NK-92 (cell line): Measurements from ENCODE around the gene DACT2.

Experiments
- DNase-seq: peaks from one replicate; lab custom pipeline; 2025; ENCODE audit not compliant: unreplicated experiment; lab: John Stamatoyannopoulos, UW

Gene DACT2

DNA sequence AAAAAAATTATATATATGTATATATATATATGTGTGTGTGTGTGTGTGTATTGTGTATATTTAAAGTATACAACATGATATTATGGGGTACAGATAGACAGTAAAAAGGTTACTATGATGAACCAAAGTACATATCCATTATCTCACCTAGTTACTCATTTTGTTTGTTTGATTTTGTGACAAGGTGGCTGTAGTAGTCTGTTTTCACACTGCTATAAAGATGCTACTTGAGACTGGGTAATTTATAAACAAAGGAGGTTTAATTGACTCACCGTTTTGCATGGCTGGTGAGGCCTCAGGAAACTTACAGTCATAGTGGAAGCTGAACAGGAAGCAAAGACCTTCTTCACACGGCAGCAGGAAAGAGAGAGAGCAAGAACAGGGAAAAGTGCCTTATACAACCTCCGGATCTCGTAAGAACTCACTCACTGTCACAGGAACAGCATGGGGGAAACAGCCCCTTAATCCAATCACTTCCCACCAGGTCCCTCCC lies 30.2 kb upstream of the DACT2 start:
- no peak for DNase-seq

DNA sequence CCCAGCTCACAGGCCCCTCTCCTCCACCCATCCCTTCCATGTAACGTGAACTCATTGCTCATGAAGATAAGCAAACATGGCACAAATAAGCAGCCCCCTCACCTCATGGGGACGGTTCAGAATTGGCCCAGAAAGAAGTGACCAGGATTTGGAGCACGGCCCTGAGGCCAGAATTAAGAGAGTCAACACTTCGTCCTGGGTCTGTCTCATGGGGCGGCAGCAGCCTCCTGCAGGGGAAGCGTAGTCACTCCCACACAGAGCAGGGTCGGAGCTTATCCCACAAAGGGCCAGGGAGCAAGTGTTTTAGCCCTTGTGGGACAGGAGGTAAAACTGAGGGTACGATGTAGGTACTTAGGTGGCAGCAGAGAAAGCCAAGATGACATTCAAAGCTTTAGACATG lies 28.6 kb upstream of the DACT2 start:
- DNase-seq: no peak

- DNase-seq: no peak
Measured at GRCh38 chr6:168347615-168348014, 28.0 kb upstream of the DACT2 start.

- no peak for DNase-seq
Measured at GRCh38 chr6:168347053-168347452, 27.5 kb upstream of the DACT2 start.

DNA sequence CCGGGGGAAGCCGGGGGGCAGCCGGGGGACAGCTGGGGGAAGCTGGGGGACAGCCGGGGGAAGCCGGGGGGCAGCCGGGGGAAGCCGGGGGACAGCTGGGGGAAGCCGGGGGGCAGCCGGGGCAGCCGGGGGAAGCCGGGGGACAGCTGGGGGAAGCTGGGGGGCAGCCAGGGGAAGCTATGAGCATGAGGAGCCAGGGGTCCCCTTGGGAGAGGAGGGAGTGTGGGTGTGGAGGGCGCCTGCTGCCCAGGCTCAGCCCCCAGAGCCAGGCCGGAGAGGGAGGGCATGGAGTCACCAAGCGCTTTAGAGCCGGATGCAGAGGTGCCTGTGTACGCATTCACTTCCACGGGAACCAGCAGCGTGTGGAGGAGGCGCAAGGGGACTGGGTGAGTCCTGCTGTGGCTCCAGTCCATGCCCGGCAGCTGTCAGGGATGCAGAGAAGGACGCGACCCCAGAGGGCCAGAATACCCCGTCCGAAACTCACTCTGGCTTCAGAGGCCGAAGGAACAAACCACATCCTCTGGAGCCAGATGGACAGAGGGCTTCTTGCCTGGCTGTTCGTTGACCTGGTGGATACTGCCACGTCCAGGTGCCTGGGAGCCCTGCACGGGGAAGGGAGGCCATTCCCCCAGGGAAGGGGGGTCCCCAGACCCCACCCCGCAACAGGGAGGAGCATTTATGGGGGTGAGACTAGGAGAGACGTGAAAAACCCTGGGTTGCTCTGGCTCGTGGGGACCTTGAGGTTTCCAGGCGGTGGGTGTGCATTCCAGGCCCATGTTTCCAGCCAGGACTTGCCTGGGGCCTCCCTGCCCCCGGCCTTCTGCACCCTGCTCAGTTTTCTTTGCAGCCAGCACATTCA lies 26.5 kb upstream of the DACT2 start:
- DNase-seq: no peak

- no peak for DNase-seq
Measured at GRCh38 chr6:168345266-168345665, 25.7 kb upstream of the DACT2 start.

- no peak for DNase-seq
Measured at GRCh38 chr6:168344338-168344737, 24.8 kb upstream of the DACT2 start.

- DNase-seq: no peak
Measured at GRCh38 chr6:168343239-168344150, 23.9 kb upstream of the DACT2 start.

DNA sequence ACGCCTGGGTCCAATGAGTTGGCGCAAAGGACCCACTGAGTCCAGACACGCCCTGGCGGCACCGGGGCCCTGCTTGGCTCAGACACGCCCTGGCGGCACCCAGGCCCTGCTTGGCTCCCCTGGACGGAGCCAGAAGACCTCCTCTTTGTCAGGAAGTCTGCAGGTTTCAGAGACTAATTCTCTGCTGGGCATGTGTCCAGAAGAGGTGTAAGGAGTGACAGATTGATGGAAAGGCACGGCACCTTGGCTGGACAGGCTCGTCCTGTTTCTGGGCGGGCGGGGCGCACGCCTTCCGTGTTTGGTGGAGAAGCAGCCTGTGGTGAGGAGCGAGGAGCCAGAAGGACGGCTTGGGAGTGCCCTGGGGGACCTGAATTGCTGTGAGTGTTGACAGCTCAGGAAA lies 23.1 kb upstream of the DACT2 start:
- DNase-seq: no peak

GRCh38 chr6:168341280-168341900 lies 21.8 kb upstream of the DACT2 start:
- no peak for DNase-seq

- DNase-seq: no peak
Measured at GRCh38 chr6:168340819-168341218, 21.2 kb upstream of the DACT2 start.

DNA sequence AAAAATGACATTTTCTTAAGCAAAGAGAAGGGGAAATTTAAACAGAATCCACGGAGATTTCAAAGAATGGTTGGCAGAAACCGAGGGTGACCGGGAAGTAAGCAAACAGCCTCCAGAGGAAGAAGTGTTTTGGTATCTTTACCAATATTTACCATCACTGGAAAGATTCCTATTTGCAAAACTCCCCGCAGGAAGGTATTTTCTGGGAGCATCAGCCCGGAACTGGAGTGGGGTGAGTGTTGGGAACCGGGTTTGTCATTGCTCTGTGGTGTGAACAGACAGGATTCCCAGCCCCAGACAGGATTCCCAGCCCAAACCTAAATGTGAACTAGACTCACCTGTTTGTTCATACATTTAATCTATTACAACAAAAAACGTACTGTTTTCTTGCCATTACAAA lies 19.2 kb upstream of the DACT2 start:
- no peak for DNase-seq

DNA sequence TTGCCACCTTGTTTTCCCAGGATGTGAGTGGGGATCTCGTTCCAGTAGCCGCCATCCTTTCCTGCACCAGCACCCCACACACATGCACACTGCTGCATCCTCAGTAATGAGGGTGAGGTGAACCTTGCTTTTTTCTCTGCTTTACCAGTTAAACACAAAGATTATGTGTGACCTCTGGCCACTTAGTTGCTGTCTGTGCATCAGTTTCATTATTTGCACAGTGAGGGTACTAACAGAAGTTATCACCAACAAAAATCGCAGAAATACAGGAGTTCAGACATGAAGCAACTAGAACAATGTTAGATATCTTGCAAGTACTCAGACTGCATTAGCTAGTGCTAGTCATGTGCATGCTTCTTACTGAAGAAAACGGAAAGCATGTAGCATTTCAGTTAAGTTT lies 17.4 kb upstream of the DACT2 start:
- DNase-seq: no peak

- no peak for DNase-seq
Measured at GRCh38 chr6:168333989-168334388, 14.4 kb upstream of the DACT2 start.

DNA sequence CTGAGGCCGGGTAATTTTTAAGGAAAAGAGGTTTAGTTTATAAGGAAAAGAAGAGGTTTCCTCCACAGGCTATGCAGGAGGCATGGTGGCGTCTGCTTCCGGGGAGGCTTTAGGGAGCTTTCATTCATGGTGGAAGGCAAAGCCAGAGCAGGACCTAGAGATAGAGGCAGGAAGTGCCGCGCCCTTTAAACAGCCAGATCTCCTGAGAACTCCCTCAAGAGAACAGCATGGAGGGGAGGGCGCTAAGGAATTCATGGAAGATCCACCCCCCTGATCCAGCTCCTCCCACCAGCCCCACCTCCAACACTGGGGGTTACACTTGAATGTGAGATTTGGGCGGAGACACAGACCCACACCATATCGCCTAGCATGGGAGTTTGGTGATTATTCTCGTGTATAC lies 13.9 kb upstream of the DACT2 start:
- DNase-seq: no peak

- no peak for DNase-seq
Measured at GRCh38 chr6:168333039-168333438, 13.5 kb upstream of the DACT2 start.

DNA sequence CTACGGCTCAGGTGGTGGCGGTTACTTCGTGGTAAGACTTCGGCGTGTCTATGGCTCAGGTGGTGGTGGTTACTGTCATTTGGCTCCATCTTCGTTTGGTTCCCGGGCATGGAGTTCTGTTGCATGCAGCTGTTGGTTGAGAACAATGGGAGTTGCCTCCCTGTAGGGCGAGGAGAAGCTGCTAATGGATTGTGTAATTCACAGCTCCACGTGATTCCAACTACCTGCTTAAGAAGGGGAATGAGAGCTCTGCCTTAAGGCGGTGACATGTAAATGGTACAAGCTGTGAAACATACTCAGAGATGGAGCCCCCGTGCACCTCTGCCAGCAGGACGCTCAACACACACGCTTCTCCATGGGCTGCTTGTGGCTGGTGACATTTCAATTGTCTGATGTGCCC lies 12.4 kb upstream of the DACT2 start:
- no peak for DNase-seq

GRCh38 chr6:168331058-168331457 lies 11.5 kb upstream of the DACT2 start:
- no peak for DNase-seq

DNA sequence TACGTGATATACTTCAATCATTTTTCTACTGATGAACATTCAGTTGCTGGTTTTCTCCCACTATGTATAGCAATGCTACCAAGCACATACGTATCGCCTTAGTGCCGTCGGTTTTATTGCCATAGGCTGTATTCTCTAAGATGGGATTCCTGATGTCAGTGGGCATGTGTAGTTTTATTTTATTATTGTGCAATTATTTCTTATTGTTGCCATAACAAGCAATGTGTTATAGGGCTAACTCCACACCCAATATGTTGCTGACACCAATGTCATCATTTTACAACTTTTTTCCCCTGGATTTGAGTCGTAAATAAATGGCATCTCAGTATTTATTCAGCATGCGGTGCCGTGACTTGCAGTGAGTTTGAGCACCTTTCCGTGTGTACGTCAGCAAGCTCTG lies 10.8 kb upstream of the DACT2 start:
- no peak for DNase-seq

GRCh38 chr6:168328086-168328485 lies 8.5 kb upstream of the DACT2 start:
- DNase-seq: no peak
